ENCODE measurements around the gene CPSF3.

CPSF3 gene

DNA sequence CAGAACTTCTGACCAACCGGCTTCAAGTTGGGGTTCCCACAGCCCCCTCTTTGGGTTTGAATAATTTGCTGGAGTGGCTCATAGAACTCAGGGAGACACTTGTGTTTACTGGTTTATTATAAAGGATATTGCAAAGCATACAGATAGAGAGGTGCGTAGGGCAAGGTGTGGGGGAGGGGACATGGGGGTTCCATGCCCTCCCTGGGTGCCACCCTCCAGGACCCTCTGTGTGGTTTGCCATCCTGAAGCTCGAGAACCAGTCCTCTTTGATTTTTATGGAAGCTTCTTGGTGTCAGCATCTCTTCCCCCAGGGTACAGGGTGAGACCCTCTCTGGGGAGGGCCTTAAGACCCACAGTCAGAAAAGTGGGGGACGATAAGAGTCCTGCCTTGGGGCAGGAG is 38.9 kb upstream of the CPSF3 start:
- H3K18ac ChIP-seq (ENCODE audit: low read length), result no peak overlapping the region
- H3K4ac ChIP-seq (ENCODE audit: low read depth, low read length), result no peak overlapping the region
- no peak overlapping the region for H3K14ac ChIP-seq (ENCODE audit: low read length)
- peaks cover 25 to 26% of the 10 kb centered on the region in 2 experiments for H3K4me1 ChIP-seq (ENCODE audit: control insufficient read depth in 1 of 2, insufficient read depth in 2 of 2, low read length in 2 of 2)
- H2BK12ac ChIP-seq (ENCODE audit: low read length), result no peak overlapping the region
- H2AK5ac ChIP-seq (ENCODE audit: low read length), result no peak overlapping the region
- no peak overlapping the region for H3K4me3 ChIP-seq (ENCODE audit: low read depth, low read length)
- no peaks in the 10 kb centered on the region for H3K79me2 ChIP-seq (ENCODE audit: control insufficient read depth, insufficient read depth, low read length, poor library complexity)
- H2BK5ac ChIP-seq (ENCODE audit: low read depth, low read length, poor library complexity), result no peak overlapping the region
- no peak overlapping the region for H4K8ac ChIP-seq (ENCODE audit: low read depth, low read length)
- no peak for DNase-seq
- H3K27me3 ChIP-seq (ENCODE audit: insufficient read depth, low read length), result no peaks in the 10 kb centered on the region
- H3K27ac ChIP-seq (ENCODE audit: low read depth, low read length), result no peak overlapping the region
- no peak overlapping the region for H2AFZ ChIP-seq (ENCODE audit: insufficient read depth, low read length, poor library complexity)
- H3K23ac ChIP-seq (ENCODE audit: low read length), result no peak overlapping the region
- no peak overlapping the region for H3K4me2 ChIP-seq (ENCODE audit: low read length)
- no peak overlapping the region for H2BK120ac ChIP-seq (ENCODE audit: insufficient read depth, low read length, poor library complexity)
- H3K9ac ChIP-seq (ENCODE audit: low read length), result no peak overlapping the region
- H4K12ac ChIP-seq (ENCODE audit: low read depth, low read length), result no peak overlapping the region
- no peaks in the 10 kb centered on the region for H3K9me3 ChIP-seq (ENCODE audit: insufficient read depth, low read depth, low read length)
- H3K36me3 ChIP-seq (ENCODE audit: control insufficient read depth in 1 of 2, insufficient read depth in 2 of 2, low read length in 2 of 2), result peaks cover 24 to 41% of the 10 kb centered on the region in 2 experiments
- H4K91ac ChIP-seq (ENCODE audit: low read depth, low read length), result no peak overlapping the region
- H3K79me1 ChIP-seq (ENCODE audit: low read length), result peaks cover 14% of the 10 kb centered on the region
- WGBS (ENCODE audit: extremely low coverage, insufficient coverage, insufficient read length), result no CpG with 5 or more reads among the region's 4 CpGs

DNA sequence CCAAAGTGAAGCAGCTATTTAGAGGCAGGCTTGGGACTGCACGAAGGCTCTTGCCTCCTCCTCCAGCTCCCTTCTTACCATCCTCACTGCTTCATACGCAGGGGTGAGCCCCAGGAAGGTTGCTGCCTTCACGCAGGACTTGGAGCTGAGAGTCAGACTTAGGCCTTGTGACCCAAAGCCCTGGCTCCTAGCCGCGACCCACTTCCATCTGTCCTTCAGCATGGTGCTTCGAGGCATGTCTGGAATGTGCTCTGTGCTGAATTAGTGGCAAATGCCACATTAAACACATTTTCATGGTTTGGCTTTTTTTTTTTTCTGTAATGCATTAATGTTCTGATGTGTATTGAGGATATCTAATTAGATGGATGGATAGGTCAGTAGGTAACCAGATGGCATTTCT is 37.6 kb upstream of the CPSF3 start:
- no peaks in the 10 kb centered on the region for H3K27me3 ChIP-seq (ENCODE audit: insufficient read depth, low read length)
- H3K4me1 ChIP-seq (ENCODE audit: control insufficient read depth in 1 of 2, insufficient read depth in 2 of 2, low read length in 2 of 2), result peaks cover 22% of the 10 kb centered on the region in 2 experiments
- H4K12ac ChIP-seq (ENCODE audit: low read depth, low read length), result no peak overlapping the region
- H2BK120ac ChIP-seq (ENCODE audit: insufficient read depth, low read length, poor library complexity), result no peak overlapping the region
- no peak overlapping the region for H3K4ac ChIP-seq (ENCODE audit: low read depth, low read length)
- H4K91ac ChIP-seq (ENCODE audit: low read depth, low read length), result peak overlapping the region; percentile 20
- no peak overlapping the region for H2AK5ac ChIP-seq (ENCODE audit: low read length)
- peak overlapping the region; percentile 42 for H3K18ac ChIP-seq (ENCODE audit: low read length)
- H4K8ac ChIP-seq (ENCODE audit: low read depth, low read length), result no peak overlapping the region
- H2BK5ac ChIP-seq (ENCODE audit: low read depth, low read length, poor library complexity), result no peak overlapping the region
- no peaks in the 10 kb centered on the region for H3K9me3 ChIP-seq (ENCODE audit: insufficient read depth, low read depth, low read length)
- no peak overlapping the region for H3K9ac ChIP-seq (ENCODE audit: low read length)
- H3K79me1 ChIP-seq (ENCODE audit: low read length), result peaks cover 11% of the 10 kb centered on the region
- no CpG with 5 or more reads among the region's 6 CpGs for WGBS (ENCODE audit: extremely low coverage, insufficient coverage, insufficient read length)
- no peak overlapping the region for H2AFZ ChIP-seq (ENCODE audit: insufficient read depth, low read length, poor library complexity)
- no peak overlapping the region for H3K4me2 ChIP-seq (ENCODE audit: low read length)
- no peak overlapping the region for H2BK12ac ChIP-seq (ENCODE audit: low read length)
- no peak overlapping the region for H3K27ac ChIP-seq (ENCODE audit: low read depth, low read length)
- H3K14ac ChIP-seq (ENCODE audit: low read length), result no peak overlapping the region
- DNase-seq, result no peak
- H3K79me2 ChIP-seq (ENCODE audit: control insufficient read depth, insufficient read depth, low read length, poor library complexity), result no peaks in the 10 kb centered on the region
- H3K23ac ChIP-seq (ENCODE audit: low read length), result no peak overlapping the region
- H3K4me3 ChIP-seq (ENCODE audit: low read depth, low read length), result peak overlapping the region; percentile 8
- peaks cover 29 to 47% of the 10 kb centered on the region in 2 experiments for H3K36me3 ChIP-seq (ENCODE audit: control insufficient read depth in 1 of 2, insufficient read depth in 2 of 2, low read length in 2 of 2)

DNA sequence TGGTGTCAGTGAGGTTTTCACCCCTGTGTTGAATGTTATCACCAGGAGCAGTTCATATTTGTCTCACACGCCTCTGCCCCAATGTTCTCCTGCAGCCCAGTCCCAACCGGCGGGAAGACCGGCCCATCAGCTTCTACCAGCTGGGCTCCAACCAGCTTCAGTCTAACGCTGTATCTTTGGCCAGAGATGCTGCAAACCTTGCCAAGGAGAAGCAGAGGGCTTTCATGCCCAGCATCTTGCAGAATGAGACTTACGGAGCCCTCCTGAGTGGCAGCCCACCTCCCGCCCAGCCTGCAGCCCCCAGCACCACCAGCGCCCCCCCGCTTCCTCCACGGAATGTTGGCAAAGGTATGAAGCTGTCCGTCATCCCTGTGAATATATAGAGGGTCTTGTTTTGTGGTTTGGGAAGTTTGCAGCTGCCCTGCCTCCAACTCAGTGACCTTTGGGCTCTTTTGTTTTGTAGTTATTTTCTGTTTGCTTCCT is 35.2 kb upstream of the CPSF3 start:
- Histone ChIP-seq H3K79me1 (ENCODE audit: low read length) (peaks cover 5% of the 10 kb centered on the region), H2BK12ac (ENCODE audit: low read length) (no peak overlapping the region), H2AK5ac (ENCODE audit: low read length) (no peak overlapping the region), H3K36me3 (ENCODE audit: control insufficient read depth in 1 of 2, insufficient read depth in 2 of 2, low read length in 2 of 2) (peaks cover 34 to 47% of the 10 kb centered on the region in 2 experiments), H3K27ac (ENCODE audit: low read depth, low read length) (no peak overlapping the region), H3K23ac (ENCODE audit: low read length) (no peak overlapping the region), H3K18ac (ENCODE audit: low read length) (no peak overlapping the region), H3K4ac (ENCODE audit: low read depth, low read length) (no peak overlapping the region), H3K27me3 (ENCODE audit: insufficient read depth, low read length) (no peaks in the 10 kb centered on the region), H3K14ac (ENCODE audit: low read length) (no peak overlapping the region), H3K79me2 (ENCODE audit: control insufficient read depth, insufficient read depth, low read length, poor library complexity) (no peaks in the 10 kb centered on the region), H3K4me1 (ENCODE audit: control insufficient read depth in 1 of 2, insufficient read depth in 2 of 2, low read length in 2 of 2) (peaks cover 13 to 15% of the 10 kb centered on the region in 2 experiments), H2BK5ac (ENCODE audit: low read depth, low read length, poor library complexity) (no peak overlapping the region), H3K4me2 (ENCODE audit: low read length) (no peak overlapping the region), H2AFZ (ENCODE audit: insufficient read depth, low read length, poor library complexity) (no peak overlapping the region), H4K12ac (ENCODE audit: low read depth, low read length) (no peak overlapping the region), H3K9me3 (ENCODE audit: insufficient read depth, low read depth, low read length) (no peaks in the 10 kb centered on the region), H3K9ac (ENCODE audit: low read length) (no peak overlapping the region), H4K8ac (ENCODE audit: low read depth, low read length) (no peak overlapping the region), H4K91ac (ENCODE audit: low read depth, low read length) (no peak overlapping the region), H2BK120ac (ENCODE audit: insufficient read depth, low read length, poor library complexity) (no peak overlapping the region), H3K4me3 (ENCODE audit: low read depth, low read length) (no peak overlapping the region)
- no peak for DNase-seq
- no CpG with 5 or more reads among the region's 11 CpGs for WGBS (ENCODE audit: extremely low coverage, insufficient coverage, insufficient read length)

DNA sequence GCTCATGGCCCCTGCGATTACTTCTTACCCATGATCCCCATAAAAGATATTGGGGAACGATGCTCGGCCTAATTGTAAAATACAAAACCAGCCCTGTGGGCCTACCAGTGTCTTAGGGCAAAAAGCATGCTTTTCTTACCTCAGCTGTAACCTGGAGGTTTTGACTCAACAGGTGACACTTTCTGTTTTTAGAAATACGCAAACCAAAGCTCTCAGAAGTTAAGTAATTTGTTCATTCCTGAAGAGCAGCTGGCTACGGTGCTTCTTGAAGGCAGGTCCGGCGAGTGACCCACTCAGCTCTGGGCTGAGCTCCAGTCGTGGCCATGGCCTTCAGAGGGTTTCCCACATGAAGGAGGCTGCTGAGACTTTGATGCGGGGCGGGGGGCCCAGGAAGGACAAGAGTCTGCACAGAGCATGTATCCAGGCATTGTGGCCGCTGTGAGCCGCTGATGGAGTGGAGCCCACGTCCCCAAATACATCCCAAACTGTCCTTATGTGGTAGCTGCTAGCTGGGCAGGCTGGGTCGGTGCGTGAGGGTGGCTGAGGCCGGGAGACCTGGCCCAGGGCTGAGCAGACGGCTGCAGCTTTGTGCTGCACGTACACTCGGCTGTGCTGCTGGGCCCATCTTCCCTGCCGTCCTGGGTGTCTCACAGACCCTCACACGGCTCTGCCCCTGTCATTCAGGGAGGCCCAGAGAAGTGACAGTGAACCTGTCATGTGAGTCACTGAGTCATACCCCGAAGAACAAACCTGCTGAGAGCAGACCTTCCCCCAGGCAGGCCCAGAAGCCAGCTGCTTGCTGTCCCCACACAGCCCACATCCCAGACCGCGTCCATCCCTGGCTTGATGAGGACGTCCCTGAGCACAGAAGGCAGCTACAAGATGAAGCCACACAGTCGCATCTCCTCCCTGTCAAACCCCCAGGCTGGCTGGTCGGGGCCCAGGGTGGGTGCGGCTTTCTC is 34.2 kb upstream of the CPSF3 start:
- no peaks in the 10 kb centered on the region for H3K9me3 ChIP-seq (ENCODE audit: insufficient read depth, low read depth, low read length)

More for the DNA sequence above, 34.2 kb upstream of the CPSF3 start:
- Histone ChIP-seq H3K4me3 (ENCODE audit: low read depth, low read length) (no peak overlapping the region), H2BK12ac (ENCODE audit: low read length) (no peak overlapping the region), H3K4me1 (ENCODE audit: control insufficient read depth in 1 of 2, insufficient read depth in 2 of 2, low read length in 2 of 2) (peaks cover 13 to 15% of the 10 kb centered on the region in 2 experiments), H3K27me3 (ENCODE audit: insufficient read depth, low read length) (no peaks in the 10 kb centered on the region), H2BK5ac (ENCODE audit: low read depth, low read length, poor library complexity) (peak overlapping the region; percentile 11), H3K36me3 (ENCODE audit: control insufficient read depth in 1 of 2, insufficient read depth in 2 of 2, low read length in 2 of 2) (peaks cover 36 to 49% of the 10 kb centered on the region in 2 experiments), H3K79me1 (ENCODE audit: low read length) (peaks cover 5% of the 10 kb centered on the region), H2AFZ (ENCODE audit: insufficient read depth, low read length, poor library complexity) (no peak overlapping the region), H3K4ac (ENCODE audit: low read depth, low read length) (no peak overlapping the region), H4K8ac (ENCODE audit: low read depth, low read length) (no peak overlapping the region), H2BK120ac (ENCODE audit: insufficient read depth, low read length, poor library complexity) (peak overlapping the region; percentile 43), H3K79me2 (ENCODE audit: control insufficient read depth, insufficient read depth, low read length, poor library complexity) (no peaks in the 10 kb centered on the region), H3K27ac (ENCODE audit: low read depth, low read length) (peak overlapping the region; percentile 24), H4K91ac (ENCODE audit: low read depth, low read length) (peak overlapping the region; percentile 34), H3K18ac (ENCODE audit: low read length) (no peak overlapping the region), H3K4me2 (ENCODE audit: low read length) (no peak overlapping the region), H3K23ac (ENCODE audit: low read length) (no peak overlapping the region), H3K9ac (ENCODE audit: low read length) (no peak overlapping the region), H4K12ac (ENCODE audit: low read depth, low read length) (no peak overlapping the region), H3K14ac (ENCODE audit: low read length) (peak overlapping the region; percentile 1), H2AK5ac (ENCODE audit: low read length) (no peak overlapping the region)
- no CpG with 5 or more reads among the region's 28 CpGs for WGBS (ENCODE audit: extremely low coverage, insufficient coverage, insufficient read length)
- DNase-seq, result peak; percentile 44 to 73

Measured in trophoblast cell (in vitro differentiated cells and primary cell).